Caki2 (cell line): ENCODE data around the gene FRMPD4. TPM values are rescaled to one million over a fixed set of nuclear protein-coding genes. Genes with fewer than 3 reads are reported as not detected.

ENCODE experiments used
- DNase-seq: peaks from one replicate; pipeline ENCODE4 v3.0.0-alpha.2; 2015; ENCODE audit warnings: low read depth
- in situ Hi-C: cut with HindIII; loops from 2 replicates; pipeline ENCODE4 v1.10.0; 2016; ENCODE audit warnings: low sequenced_read_pairs, low pct_unique_long_range_greater_than_20kb, mixed read lengths
- total RNA-seq: library from RNA; depleted of rRNA; stranded (reverse); fragments of >200 nt; shearing (Covaris generic); gene quantifications from 2 replicates; pipeline ENCODE4 v1.2.3, GENCODE V29; 2014; ENCODE audit warnings: low replicate concordance

FRMPD4 gene
- total RNA-seq, 1 experiment from 2014 or later: under 0.01 TPM

DNA sequence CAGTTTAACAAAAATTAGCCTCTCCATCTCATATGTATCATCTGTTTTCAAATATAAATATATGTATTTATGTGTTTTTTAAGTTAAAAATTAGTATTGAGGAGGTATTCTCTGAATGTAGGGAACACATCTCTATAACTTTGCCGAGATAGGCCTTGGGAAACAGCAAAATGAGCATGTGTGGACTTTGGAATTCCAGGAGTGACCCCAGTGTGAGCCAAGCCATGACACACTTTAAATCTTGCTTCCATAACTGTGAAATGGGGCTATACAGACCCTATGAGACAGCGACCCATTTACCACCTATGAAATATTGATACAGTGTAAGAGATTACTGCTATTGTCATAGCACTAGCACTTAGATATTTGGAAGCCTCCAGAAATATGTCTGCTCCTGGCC lies 58.8 kb downstream of the FRMPD4 start:
- in situ Hi-C loops: no loop called here
- DNase-seq: no peak

DNA sequence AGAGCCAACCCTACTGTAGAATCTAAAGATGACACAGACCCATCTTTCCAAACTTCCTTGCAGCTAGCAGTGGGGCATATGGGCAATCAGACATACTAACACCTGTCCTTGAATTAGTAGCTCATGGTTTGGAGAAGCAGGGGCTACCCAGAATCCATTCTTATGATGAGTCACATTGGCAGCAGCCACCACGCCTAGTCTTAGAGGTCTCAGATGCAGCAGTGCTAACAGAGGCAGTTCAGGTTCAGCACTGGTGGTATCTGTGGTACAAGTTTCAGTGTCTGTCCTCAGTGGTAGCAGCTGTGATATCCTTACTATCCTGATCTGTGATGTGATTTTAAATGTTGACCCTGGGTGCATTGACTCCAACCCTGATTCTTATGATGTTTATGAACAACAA lies 68.1 kb downstream of the FRMPD4 start:
- in situ Hi-C loops: no loop called here
- DNase-seq: no peak

DNA sequence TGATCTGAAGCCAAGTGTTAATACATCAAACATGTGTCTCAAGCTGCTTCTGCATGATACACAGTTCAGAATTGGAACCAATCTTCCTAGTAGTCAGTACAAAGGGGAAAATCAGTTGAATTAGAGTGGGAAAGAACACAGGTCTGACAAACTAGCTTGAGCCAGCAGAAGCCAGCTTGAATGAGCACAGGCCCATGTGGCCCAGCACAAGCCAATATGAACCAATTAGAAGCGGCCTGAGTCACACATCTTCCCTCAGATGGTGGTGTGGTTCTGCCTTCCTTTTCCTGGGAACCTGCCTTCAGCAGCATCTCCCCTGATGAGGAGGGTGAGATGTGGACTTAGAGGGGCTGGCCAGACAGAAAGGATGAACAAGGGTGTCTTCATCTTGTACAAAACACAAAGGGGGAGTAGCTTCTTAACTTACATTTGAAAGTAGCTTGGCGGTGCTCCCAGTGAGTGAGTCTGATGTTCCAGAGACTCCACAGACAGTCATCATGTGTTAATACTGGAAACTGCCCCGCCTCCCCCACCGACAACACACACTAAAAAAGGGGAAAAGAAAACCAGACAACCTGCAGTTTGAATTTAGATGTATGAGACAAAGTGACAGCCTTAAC lies 72.0 kb downstream of the FRMPD4 start:
- peak; percentile 8 for DNase-seq
- in situ Hi-C loops: no loop called here

DNA sequence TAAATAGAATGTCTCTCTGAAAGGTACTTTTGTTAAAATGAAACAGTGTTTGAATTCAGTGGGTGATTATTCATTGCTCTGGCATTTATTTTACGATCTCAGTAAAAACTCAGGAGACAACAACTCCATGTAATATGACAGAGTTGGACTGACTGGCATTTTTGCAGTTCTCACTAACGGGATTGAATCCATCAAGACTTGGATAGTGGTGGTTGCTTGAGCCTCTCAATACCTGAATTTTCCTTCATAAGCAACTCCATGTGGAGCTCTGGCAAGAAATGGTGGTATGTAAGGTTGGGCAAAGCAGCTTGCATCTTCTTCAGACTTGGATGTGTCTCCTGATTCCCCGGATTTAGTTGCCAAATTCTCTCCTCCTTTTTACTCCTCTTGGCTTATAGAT lies 72.7 kb downstream of the FRMPD4 start:
- DNase-seq: no peak
- in situ Hi-C loops: no loop called here

DNA sequence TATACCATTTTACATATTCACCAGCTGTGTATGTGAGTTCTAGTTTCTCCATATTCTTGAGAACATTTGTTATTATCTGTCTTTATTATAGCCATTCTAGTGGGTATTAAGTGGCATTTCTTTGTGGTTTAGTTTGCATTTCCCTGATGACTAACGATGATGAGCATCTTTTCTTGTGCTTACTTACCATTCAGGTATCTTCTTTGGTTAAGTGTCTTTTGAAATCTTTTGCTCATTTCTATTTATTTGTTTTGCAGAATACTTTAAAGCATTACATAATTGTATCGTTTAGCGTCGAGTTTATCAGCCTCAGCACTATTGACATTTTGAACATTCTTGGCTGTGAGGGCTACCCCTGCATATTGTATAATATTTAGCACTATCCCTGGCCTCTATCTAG lies 85.4 kb downstream of the FRMPD4 start:
- in situ Hi-C loops: no loop called here
- no peak for DNase-seq

DNA sequence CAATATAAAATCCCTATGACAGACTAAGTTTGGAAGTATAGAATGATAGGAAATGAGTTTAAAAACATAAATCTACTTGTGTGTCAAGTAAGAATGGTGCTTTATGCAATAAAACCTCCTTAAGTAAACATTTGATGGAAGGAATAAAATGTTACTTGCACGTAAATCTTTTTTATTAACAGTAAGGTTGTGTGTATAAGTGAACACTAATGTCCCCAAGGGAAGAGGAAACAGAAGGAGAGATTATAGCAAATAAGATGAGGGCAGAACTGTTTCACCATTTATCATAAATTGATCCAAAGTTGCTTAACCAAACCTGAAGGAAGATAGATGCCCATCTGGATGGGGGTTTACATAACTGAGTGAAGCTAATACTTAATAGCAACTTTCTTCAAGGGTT lies 86.8 kb downstream of the FRMPD4 start:
- no peak for DNase-seq
- in situ Hi-C loops: no loop called here

DNA sequence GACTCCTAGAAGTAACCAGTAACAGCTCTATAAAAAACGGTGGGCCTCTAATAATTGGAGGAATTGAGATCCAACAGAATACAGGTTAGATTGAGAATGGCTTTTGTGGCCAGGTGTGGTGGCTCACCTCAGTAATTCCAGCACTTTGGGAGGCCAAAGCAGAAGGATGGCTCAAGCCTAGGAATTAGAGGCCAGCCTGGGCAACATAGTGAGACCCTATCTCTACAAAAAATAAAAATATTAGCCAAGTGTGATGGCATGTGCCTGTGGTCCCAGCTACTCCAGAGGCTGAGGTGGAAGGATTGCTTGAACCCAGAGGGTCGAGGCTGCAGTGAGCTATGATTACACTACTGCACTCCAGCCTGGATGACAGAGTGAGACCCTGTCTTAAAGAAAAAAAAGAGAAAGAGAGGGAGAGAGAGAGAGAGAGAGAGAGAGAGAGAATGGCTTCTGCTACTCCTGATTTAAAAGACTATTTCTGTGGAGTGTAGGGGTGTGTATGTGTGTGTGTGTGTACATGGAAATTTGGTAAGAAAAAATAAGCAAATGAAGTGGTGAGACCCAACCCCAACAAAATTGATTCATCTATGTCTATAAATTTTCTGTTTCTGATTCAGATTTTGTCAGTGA lies 89.3 kb downstream of the FRMPD4 start:
- no peak for DNase-seq
- in situ Hi-C loops: no loop called here

DNA sequence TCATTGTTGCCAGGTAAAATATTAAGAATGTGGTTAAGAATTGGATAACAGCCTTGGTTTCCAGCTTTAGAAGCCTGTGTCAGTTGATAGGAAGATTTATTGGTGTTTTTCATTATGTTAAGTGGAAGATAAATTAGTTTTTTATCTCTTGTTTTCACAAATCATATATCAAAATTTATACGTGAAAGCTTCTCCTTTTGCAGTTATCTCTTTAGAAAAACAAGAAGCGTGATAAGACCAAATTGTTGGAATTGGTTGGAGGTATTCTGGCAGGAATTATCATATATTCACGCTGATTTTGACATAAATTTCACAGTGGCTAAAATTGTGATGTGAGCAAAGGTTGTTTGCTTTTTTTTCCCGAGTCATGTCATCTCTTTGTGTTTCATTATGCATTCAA lies 90.6 kb downstream of the FRMPD4 start:
- DNase-seq: peak; percentile 31
- in situ Hi-C loops: no loop called here

DNA sequence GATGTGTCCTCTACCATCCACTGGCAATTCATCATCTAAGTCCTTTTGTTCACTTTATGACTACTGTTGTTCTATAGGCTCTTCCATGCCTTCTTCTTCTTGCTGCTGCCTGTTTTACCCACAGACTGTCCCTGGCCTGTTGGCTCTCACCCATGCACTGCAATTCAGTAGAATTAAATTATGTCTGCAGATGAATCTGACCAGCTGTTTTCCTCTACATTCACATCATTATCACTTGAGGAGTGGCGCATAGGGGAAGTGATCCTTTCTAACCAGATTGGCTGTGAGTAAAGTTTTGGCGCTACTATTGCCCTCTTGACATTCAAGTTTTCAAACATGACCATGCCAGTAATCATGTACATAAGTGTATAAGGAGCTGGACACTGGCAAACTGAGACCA lies 91.7 kb downstream of the FRMPD4 start:
- in situ Hi-C loops: no loop called here
- no peak for DNase-seq

DNA sequence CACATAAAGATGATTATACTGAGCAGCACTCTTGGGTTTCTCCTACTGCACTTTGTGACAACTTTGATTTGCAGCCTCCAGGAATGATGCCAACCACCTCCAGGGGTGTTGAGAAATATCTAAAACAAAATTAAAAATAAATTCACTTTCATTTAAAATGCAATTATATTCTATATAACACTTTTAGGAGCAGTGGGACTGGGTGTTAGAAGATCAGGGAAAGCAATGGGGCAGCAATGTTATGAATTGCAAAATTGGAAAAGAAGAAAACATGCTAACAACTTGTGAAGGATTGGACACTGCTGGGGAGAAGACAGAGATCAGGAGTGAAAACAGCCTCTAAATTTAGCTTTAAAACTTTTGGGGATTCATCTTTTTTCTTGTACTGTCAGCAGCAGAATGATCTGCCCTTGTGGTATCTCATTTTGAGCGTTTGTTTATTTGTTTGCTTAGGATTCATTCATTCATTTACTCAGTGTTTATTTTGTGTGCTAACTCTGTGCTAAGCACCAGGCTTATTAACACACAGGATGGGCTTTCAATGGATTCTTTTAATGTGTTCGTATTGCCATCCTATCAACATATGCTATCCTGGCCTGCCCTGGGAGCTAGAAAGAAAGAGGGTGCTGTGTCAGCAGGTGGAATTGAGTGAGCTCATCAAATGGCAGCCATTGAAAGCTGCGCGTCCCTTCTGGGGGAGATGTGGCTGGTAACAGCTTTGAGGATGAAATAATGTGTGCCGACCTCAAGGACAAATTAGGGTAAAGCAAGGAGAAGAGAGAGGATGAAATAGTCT lies 96.5 kb downstream of the FRMPD4 start:
- DNase-seq: no peak
- in situ Hi-C loops: no loop called here

DNA sequence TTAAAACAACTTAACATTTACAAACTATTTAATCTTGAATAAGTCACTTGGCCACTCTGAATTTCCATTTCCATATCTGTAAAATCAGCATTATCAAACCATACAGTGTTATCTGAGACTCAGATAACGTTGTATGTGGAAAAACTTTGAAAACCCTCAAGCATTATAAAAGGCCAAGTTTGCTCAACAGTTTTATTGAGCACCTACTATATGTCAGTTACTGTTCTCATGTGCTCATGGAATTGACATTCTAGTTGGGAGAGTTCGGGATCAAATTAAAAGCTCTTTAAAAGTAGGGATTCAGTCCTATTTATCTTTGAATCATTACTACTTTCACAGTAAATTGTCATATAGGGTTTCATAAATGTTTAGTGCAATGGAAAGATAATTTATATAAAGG lies 97.9 kb downstream of the FRMPD4 start:
- no peak for DNase-seq
- in situ Hi-C loops: no loop called here

DNA sequence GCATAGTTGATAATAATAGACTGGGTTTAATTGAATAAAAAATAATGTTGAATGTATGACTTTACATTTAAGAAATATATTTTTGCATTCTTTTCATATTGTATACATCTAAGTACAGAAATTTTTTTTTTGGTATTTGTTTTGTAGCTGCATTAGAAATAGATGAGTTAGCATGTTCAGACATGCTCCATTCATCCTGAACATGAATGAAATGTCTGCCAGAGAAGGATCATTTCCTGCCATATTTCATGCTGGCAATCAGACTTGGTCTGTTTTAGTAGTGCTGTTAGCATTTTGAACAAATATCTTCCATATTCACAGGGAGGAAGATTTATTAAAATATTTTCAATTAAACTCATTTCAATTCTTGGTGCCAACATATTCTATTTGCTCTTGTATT lies 98.9 kb downstream of the FRMPD4 start:
- no peak for DNase-seq
- in situ Hi-C loops: no loop called here

DNA sequence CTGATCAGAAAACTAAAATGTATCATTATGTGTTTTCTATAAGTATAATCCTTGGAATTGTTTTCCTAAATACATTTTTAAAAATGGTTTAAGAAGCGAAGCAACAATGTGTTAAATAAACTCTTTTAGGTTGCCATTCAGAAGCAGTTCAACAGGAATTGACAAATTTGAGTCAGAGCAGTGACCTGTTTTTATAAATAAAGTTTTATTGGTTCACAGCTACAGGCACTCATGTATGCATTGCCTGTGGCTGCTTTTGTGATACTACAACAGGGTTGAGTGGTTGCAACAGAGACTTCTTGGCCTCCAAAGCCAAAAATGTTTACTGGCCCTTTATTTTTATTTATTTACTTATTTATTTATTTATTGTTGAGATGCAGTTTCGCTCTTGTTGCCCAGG lies 99.5 kb downstream of the FRMPD4 start:
- in situ Hi-C loops: no loop called here
- DNase-seq: no peak

DNA sequence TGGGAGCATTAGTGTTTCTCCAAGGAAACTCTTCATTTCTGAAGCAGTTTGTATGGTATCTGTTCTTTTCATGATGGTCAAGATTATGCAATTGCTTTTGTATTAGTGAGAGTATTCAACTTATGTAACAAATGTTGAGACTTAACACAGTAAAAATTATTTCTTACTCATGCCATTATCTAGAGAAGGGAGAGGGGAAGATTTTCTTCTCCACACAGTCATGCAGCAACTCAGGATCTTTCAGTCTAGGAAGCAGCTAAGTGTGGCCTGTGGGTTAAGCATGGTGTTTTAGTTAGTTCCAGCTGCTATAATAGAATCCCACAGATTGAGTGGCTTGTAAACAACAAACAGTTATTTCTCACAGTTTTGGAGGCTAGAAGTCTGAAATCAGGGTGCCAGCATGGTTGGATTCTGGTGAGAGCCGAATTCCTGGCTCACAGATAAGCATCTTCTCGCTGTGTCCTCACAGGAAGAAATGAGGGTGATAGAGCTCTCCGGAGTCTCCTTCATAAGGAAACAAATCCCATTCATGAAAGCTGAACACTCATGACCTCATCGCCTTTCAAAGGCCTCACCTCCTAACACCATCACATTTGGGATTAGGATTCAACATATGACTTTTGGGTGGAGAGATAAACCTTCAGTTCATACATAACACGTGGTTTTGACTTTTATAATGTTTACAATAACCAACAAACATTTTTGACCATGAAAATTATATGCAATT lies 101.2 kb downstream of the FRMPD4 start:
- no peak for DNase-seq
- in situ Hi-C loops: no loop called here

DNA sequence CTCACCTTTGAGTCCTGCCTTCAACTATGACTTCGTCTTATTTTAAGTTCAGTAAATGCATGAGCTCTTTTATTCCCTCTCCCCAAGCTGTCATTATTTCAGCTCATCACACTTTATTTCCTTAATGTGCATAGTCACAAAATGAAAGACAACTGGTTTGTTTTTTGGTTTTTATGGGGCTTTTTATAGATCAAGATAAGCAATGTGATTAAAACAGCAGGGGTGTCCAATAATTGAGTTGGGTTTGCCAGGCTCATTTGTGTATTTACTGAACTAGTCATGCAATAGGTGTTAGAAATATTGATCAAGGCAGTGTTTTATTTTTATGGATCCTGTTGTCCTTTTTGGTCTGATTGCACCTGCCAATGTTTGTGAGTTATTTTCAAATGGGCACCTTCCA lies 102.2 kb downstream of the FRMPD4 start:
- in situ Hi-C loops: no loop called here

DNA sequence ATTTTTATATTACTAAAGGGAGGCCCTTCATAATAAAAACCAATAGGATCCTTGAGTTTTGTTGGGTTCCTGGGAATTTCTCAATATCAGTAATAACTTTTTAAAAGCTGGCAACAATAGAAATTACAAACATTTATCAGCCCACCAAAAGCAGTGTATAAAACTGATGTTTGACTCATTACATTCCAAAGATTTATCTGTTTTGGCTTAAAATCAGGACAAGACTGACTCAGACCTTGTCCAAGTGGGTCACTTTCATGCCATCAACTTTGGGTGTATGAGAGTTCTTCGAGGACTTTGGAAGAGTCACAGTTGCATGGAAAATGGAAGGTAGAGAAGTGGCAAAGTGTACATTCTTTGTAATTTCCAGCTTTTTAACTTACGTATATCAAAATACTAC lies 102.8 kb downstream of the FRMPD4 start:
- in situ Hi-C loops: no loop called here
- DNase-seq: no peak

More for the DNA sequence above, 102.2 kb downstream of the FRMPD4 start:
- DNase-seq: no peak

DNA sequence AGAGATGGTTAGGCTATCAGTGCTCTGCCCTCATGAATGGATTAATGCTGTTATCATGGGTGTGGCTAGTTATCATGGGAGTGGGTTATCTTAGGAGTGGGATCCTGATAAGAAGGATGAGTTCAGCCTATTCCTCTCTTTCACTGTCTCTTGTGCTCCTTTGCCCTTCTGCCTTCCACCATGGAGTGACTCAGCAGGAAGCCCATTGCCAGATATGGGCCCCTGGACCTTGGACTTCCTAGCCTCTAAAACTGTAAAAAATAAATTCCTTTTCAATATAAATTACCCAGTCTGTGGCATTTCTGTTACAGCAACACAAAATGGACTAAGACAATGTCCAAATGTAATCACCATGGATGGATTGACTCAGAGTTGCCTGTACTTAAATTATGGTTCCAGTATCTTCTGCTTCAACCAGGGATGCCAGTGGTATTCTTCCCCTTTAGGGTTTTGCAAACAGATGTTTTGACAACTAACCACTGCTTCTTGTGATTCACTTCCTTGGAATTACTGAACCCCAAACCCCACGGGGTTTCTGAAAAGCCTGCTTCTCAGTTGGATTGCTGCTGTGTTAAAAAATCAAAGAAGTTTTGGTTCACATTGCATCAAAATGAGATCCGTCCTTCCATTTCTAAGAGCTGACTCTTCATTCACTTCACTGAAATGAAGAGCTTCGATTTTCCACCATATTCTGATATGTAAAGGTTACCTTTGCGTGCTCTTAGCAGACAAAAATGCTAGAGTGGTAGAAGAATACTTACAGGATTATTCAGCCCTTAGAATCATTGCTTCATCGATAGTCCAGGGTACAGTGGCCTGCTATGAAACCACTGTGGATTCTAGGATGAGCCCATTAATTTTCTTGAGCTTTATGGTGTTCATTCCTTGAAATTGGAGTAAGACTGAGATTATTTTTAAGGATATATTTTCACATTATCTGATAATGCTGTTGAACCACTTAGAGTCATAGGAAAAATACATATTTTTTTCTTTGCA lies 107.7 kb downstream of the FRMPD4 start:
- in situ Hi-C loops: no loop called here
- DNase-seq: no peak

DNA sequence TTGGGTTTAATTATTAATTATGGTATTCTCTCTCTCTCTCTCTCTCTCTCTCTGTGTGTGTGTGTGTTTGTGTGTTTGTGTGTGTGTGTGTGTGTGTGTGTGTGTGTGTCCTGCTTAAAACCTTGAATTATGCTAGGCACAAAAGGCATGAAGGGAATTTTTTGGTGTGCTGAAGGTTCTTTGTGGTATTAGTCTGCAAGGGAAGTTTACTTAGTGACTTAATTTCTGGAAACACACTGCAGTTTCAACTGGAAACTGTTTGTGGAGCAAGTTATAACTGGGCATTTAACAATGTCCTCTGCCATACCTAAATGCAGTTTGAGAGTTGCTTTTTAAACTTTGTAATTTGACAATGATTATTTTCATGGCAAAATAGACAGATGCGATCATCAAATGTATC lies 111.7 kb downstream of the FRMPD4 start:
- no peak for DNase-seq
- in situ Hi-C loops: no loop called here
